Panc1 (cell line): ENCODE data around the gene HELZ. TPM values are rescaled to one million over a fixed set of nuclear protein-coding genes. Genes with fewer than 3 reads are reported as not detected.
"Not testable (repeated sequence)": the region's sequence is repeated elsewhere in the genome, so short reads cannot be mapped to it uniquely, and the experiment has no call there.

ENCODE experiments used
- ATAC-seq: fragments of 200-7000 bp; cut with Tn5 transposase; 2 replicates; pipeline ENCODE4 v1.9.1; 2020; ENCODE audit warnings: mild to moderate bottlenecking, moderate library complexity
- BruUV-seq: library from RNA; stranded (reverse); fragments of 400-500 nt; replicated peaks from 2 replicates; lab custom pipeline; 2021; lab: Mats Ljungman, UMichigan
- CTCF ChIA-PET: fragments of 300-600 bp; sonication (Branson Sonifier 250); formaldehyde crosslinking; loops from one replicate; lab custom pipeline; 2022; ENCODE audit warnings: antibody characterized with exemption; lab: Charles Lee
- POLR2A ChIA-PET: fragments of 300-600 bp; sonication (Branson Sonifier 250); formaldehyde crosslinking; loops from one replicate; lab custom pipeline; 2022; ENCODE audit warnings: antibody characterized with exemption; lab: Charles Lee
- DNase-seq: peaks from one replicate; pipeline ENCODE4 v3.0.0-alpha.2; 2010; ENCODE audit warnings: low read depth, low spot score
- H3K27ac ChIP-seq: 2 replicates; pipeline ENCODE4 v1.5.1; 2011; ENCODE audit warnings: mild to moderate bottlenecking, low read length, inconsistent platforms
- H3K27me3 ChIP-seq: fragments of 200-500 bp; sonication (Bioruptor generic); 2 replicates; pipeline ENCODE4 v1.6.0; 2014; ENCODE audit warnings: low read length, inconsistent platforms; ENCODE audit not compliant: control insufficient read depth, insufficient read depth
- H3K36me3 ChIP-seq: fragments of 200-500 bp; sonication (Bioruptor generic); 2 replicates; pipeline ENCODE4 v1.5.1; 2014; ENCODE audit warnings: inconsistent platforms, mild to moderate bottlenecking, low read length, moderate library complexity; ENCODE audit not compliant: control insufficient read depth, insufficient read depth
- H3K4me1 ChIP-seq: 2 replicates; pipeline ENCODE4 v1.5.1; 2011; ENCODE audit warnings: inconsistent platforms, mild to moderate bottlenecking, low read length, moderate library complexity; ENCODE audit not compliant: control insufficient read depth, insufficient read depth
- H3K4me3 ChIP-seq, 2 experiments: 2 replicates each; pipeline ENCODE4 v1.5.1; 2011 to 2012; ENCODE audit warnings: low read depth in 2 of 2, low read length in 2 of 2, mild to moderate bottlenecking in 2 of 2, inconsistent platforms in 1 of 2, moderate library complexity in 1 of 2
- H3K9me3 ChIP-seq: fragments of 200-500 bp; sonication (Bioruptor generic); 2 replicates; pipeline ENCODE4 v1.5.1; 2014; ENCODE audit warnings: low read depth, mild to moderate bottlenecking, inconsistent platforms, low read length, moderate library complexity; ENCODE audit not compliant: control insufficient read depth, insufficient read depth
- CTCF ChIP-seq: fragments of 450-650 bp; IDR thresholded peaks from 2 replicates; pipeline ENCODE4 v1.5.1; 2017; ENCODE audit warnings: mild to moderate bottlenecking
- POLR2AphosphoS5 ChIP-seq: IDR thresholded peaks from 2 replicates; pipeline ENCODE4 v1.6.1; 2012; ENCODE audit warnings: mild to moderate bottlenecking, low read depth, low read length, moderate library complexity
- SIN3A ChIP-seq: IDR thresholded peaks from 2 replicates; pipeline ENCODE4 v1.6.1; 2012; ENCODE audit warnings: low read depth, mild to moderate bottlenecking, low read length, moderate library complexity, borderline replicate concordance; ENCODE audit not compliant: insufficient read depth
- TCF7L2 ChIP-seq: IDR thresholded peaks from 2 replicates; pipeline ENCODE4 v1.6.1; 2011; ENCODE audit warnings: mild to moderate bottlenecking, low read depth, low read length, inconsistent platforms
- in situ Hi-C: cut with HindIII; loops from 2 replicates; pipeline ENCODE4 v1.10.0; 2016; ENCODE audit warnings: low sequenced_read_pairs, low pct_unique_long_range_greater_than_20kb
- intact Hi-C: fragments of 100-400 bp; cut with micrococcal nuclease; formaldehyde crosslinking; loops from one replicate; pipeline ENCODE4 v1.10.0; 2022; ENCODE audit not compliant: unreplicated experiment
- total RNA-seq: library from RNA; stranded (reverse); gene quantifications from one replicate; pipeline ENCODE4 v1.2.1, GENCODE V29; 2021; ENCODE audit not compliant: unreplicated experiment
- TF ChIP-seq, protein P1 (sequence below), 2 experiments: IDR thresholded peaks; 2 replicates each; pipeline ENCODE4 v1.6.1; 2011 to 2012; ENCODE audit warnings: low read depth in 2 of 2, control low read depth in 1 of 2, low read length in 1 of 2, mild to moderate bottlenecking in 1 of 2, moderate library complexity in 1 of 2; ENCODE audit not compliant: insufficient read depth in 1 of 2

HELZ gene
- total RNA-seq, 1 experiment from 2014 or later = 15.0 TPM

GRCh38 chr17:67095803-67096202 lies 149.2 kb downstream of the HELZ start:
- Histone ChIP-seq H3K36me3 (no peaks in the 10 kb centered on the region), H3K9me3 (no peaks in the 10 kb centered on the region), H3K27ac (no peak overlapping the region), H3K27me3 (no peaks in the 10 kb centered on the region), H3K4me1 (no peaks in the 10 kb centered on the region), H3K4me3 (no peak overlapping the region)
- CTCF ChIA-PET = no interaction called here
- ATAC-seq (no peak), DNase-seq (no peak)
- no TSS peak for BruUV-seq
- POLR2A ChIA-PET = no interaction called here
- in situ Hi-C loops (no loop called here), intact Hi-C loops (no loop called here)
- no peak for TF ChIP-seq TCF7L2
- no peak for TF ChIP-seq POLR2AphosphoS5
- TF ChIP-seq, protein P1, sequence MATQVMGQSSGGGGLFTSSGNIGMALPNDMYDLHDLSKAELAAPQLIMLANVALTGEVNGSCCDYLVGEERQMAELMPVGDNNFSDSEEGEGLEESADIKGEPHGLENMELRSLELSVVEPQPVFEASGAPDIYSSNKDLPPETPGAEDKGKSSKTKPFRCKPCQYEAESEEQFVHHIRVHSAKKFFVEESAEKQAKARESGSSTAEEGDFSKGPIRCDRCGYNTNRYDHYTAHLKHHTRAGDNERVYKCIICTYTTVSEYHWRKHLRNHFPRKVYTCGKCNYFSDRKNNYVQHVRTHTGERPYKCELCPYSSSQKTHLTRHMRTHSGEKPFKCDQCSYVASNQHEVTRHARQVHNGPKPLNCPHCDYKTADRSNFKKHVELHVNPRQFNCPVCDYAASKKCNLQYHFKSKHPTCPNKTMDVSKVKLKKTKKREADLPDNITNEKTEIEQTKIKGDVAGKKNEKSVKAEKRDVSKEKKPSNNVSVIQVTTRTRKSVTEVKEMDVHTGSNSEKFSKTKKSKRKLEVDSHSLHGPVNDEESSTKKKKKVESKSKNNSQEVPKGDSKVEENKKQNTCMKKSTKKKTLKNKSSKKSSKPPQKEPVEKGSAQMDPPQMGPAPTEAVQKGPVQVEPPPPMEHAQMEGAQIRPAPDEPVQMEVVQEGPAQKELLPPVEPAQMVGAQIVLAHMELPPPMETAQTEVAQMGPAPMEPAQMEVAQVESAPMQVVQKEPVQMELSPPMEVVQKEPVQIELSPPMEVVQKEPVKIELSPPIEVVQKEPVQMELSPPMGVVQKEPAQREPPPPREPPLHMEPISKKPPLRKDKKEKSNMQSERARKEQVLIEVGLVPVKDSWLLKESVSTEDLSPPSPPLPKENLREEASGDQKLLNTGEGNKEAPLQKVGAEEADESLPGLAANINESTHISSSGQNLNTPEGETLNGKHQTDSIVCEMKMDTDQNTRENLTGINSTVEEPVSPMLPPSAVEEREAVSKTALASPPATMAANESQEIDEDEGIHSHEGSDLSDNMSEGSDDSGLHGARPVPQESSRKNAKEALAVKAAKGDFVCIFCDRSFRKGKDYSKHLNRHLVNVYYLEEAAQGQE (IDR thresholded peaks at IDR 0.05; ENCODE audit: insufficient read depth in 1 of 2, low read depth in 2 of 2, low read length in 1 of 2) = no peak
- TF ChIP-seq SIN3A = no peak
- TF ChIP-seq CTCF = no peak

DNA sequence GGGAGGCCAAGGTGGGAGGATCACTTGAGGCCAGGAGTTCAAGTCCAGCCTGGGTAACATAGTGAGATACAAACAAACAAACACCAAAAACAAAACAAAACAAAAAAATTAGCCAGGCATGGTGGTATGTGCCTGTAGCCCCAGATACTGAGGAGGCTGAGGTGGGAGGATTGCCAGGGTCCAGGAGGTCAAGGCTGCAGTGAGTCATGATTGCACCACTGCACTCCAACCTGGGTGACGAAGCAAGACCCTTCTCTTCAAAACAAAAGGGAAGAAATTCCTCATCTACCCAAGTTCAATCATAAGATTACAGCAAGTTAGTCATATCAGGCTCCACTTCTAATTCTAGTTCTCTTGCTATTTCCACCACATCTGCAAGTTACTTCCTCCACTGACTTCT lies 149.7 kb downstream of the HELZ start:
- DNase-seq = not testable (repeated sequence)

DNA sequence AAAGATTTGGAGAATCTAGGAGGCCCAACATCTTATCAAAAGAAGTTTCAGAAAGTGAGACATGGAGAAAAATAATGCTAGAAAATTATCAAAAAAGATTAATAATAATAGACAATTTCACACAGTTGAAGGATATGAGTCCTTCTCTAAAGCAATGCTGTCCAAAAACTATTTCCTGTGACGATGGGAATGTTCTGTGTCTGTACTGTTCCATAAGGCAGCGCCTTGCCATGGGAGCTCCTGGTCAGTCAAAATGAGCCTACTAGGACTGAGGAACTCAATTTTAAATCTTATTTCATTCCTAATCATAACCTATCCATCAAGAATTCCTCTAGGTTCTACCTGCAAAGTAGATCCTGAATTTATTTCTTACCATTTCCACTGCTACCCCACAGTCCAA lies 151.6 kb downstream of the HELZ start:
- in situ Hi-C loops = no loop called here
- ChIA-PET CTCF (no interaction called here), POLR2A (no interaction called here)
- no peak overlapping the region for H3K4me3 ChIP-seq
- intact Hi-C loops = no loop called here
- no peak overlapping the region for H3K27ac ChIP-seq
- DNase-seq (no peak), ATAC-seq (no peak)
- TF ChIP-seq POLR2AphosphoS5 = no peak
- TF ChIP-seq, protein P1 (IDR thresholded peaks at IDR 0.05; ENCODE audit: insufficient read depth in 1 of 2, low read depth in 2 of 2, low read length in 1 of 2) = no peak
- TF ChIP-seq SIN3A = no peak
- TF ChIP-seq CTCF = no peak
- TF ChIP-seq TCF7L2 = no peak
- H3K27me3 ChIP-seq = no peaks in the 10 kb centered on the region
- H3K9me3 ChIP-seq = no peaks in the 10 kb centered on the region
- no peaks in the 10 kb centered on the region for H3K36me3 ChIP-seq
- no TSS peak for BruUV-seq
- no peaks in the 10 kb centered on the region for H3K4me1 ChIP-seq

More for the DNA sequence above, 149.7 kb downstream of the HELZ start:
- H3K27ac ChIP-seq, in situ Hi-C loops, intact Hi-C loops, H3K4me1 ChIP-seq, POLR2A ChIA-PET, CTCF ChIA-PET, H3K9me3 ChIP-seq, ATAC-seq, H3K27me3 ChIP-seq, H3K36me3 ChIP-seq, H3K4me3 ChIP-seq, BruUV-seq: not testable (repeated sequence)

DNA sequence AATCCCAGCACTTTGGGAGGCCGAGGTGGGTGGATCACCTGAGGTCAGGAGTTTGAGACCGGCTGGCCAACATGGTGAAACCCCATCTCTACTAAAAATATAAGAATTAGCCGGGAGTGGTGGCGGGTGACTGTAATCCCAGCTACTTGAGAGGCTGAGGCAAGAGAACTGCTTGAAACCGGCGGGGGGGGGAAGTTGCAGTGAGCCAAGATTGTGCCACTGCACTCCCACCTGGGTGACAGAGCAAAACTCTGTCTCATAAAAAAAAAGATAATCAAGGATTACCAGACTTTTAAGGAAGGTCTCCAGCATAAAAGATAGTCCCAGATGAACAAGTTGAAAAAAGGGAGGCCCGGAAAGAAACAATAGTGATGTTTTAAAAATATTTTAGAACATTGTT lies 152.3 kb downstream of the HELZ start:
- H3K4me3 ChIP-seq, H3K27me3 ChIP-seq, in situ Hi-C loops, H3K27ac ChIP-seq, H3K36me3 ChIP-seq, BruUV-seq, ATAC-seq, DNase-seq, CTCF ChIA-PET, H3K4me1 ChIP-seq, H3K9me3 ChIP-seq, intact Hi-C loops: not testable (repeated sequence)
- POLR2A ChIA-PET = interaction anchor here (0.6 kb wide), 1 partner anchor 195 kb away, joined by 3 read pairs; no protein-coding TSS in a partner anchor
